Fibroblast of lung (primary cell): ENCODE results near the gene GIMAP8. TPM values are rescaled to one million over a fixed set of nuclear protein-coding genes. Genes with fewer than 3 reads are reported as not detected.

Experiments
- DNase-seq, 2 donors: peaks; one replicate each; pipeline versions ENCODE4 v3.0.0 to v3.0.0-alpha.2; 2010; ENCODE audit warnings: low read depth in 2 of 2
- H2AFZ ChIP-seq: 2 replicates; pipeline ENCODE4 v1.5.1; 2012; ENCODE audit warnings: low read length, control low read depth, inconsistent platforms
- H3K27ac ChIP-seq: 2 replicates; pipeline ENCODE4 v1.5.1; 2011; ENCODE audit warnings: low read length, control low read depth; ENCODE audit not compliant: insufficient read depth
- H3K27me3 ChIP-seq: 2 replicates; pipeline ENCODE4 v1.5.1; 2011; ENCODE audit warnings: mild to moderate bottlenecking, low read length; ENCODE audit not compliant: control insufficient read depth, insufficient read depth
- H3K36me3 ChIP-seq: 2 replicates; pipeline ENCODE4 v1.5.1; 2011; ENCODE audit warnings: low read length; ENCODE audit not compliant: control insufficient read depth, insufficient read depth
- H3K4me1 ChIP-seq: 2 replicates; pipeline ENCODE4 v1.5.1; 2011; ENCODE audit warnings: low read length; ENCODE audit not compliant: control insufficient read depth, insufficient read depth; ENCODE audit errors: extremely low read depth
- H3K4me2 ChIP-seq: 2 replicates; pipeline ENCODE4 v1.5.1; 2011; ENCODE audit warnings: low read length, control low read depth; ENCODE audit not compliant: insufficient read depth; ENCODE audit errors: extremely low read depth
- H3K4me3 ChIP-seq, 4 experiments: fragments of 200-600 bp in 1 of 4; sonication (generic) in 1 of 4; replicated peaks in 1 of 4; 2 replicates each; pipeline ENCODE4 v1.5.1; 2011 to 2016; ENCODE audit warnings: low read length in 4 of 4, low read depth in 3 of 4, mild to moderate bottlenecking in 3 of 4, control low read depth in 2 of 4, inconsistent platforms in 1 of 4, mixed read lengths in 1 of 4; ENCODE audit not compliant: insufficient read depth in 1 of 4; ENCODE audit errors: control extremely low read depth in 1 of 4
- H3K79me2 ChIP-seq: 2 replicates; pipeline ENCODE4 v1.5.1; 2012; ENCODE audit warnings: mild to moderate bottlenecking, low read length, inconsistent platforms; ENCODE audit not compliant: control insufficient read depth, insufficient read depth
- H3K9ac ChIP-seq: 2 replicates; pipeline ENCODE4 v1.5.1; 2011; ENCODE audit warnings: mild to moderate bottlenecking, low read length, control low read depth; ENCODE audit not compliant: insufficient read depth
- H3K9me3 ChIP-seq: 2 replicates; pipeline ENCODE4 v1.5.1; 2012; ENCODE audit warnings: low read depth, low read length; ENCODE audit not compliant: control insufficient read depth, insufficient read depth
- H4K20me1 ChIP-seq: 2 replicates; pipeline ENCODE4 v1.5.1; 2011; ENCODE audit warnings: low read length; ENCODE audit not compliant: control insufficient read depth, insufficient read depth; ENCODE audit errors: extremely low read depth
- CTCF ChIP-seq, 2 donors: IDR thresholded peaks in 1 of 2; conservative IDR thresholded peaks in 1 of 2; 1 replicate in 1 of 2; 2 replicates in 1 of 2; pipeline ENCODE4 v1.5.1; 2011 to 2012; ENCODE audit warnings: low read length in 2 of 2, control low read depth in 1 of 2, inconsistent platforms in 1 of 2, low read depth in 1 of 2, mild to moderate bottlenecking in 1 of 2
- EZH2 ChIP-seq: IDR thresholded peaks from 2 replicates; pipeline ENCODE4 v1.5.1; 2012; ENCODE audit warnings: low read length, control low read depth, mild to moderate bottlenecking; ENCODE audit errors: missing control alignments
- polyA plus RNA-seq, 2 donors: library from polyadenylated mRNA; depleted of rRNA in 1 of 2; stranded (reverse) in 1 of 2; unstranded in 1 of 2; fragments of >200 nt; gene quantifications; 2 replicates each; pipeline ENCODE4 v1.2.1, GENCODE V29; 2011 to 2012; ENCODE audit warnings: missing spikeins in 1 of 2
- total RNA-seq: library from RNA; depleted of rRNA; stranded (reverse); fragments of >200 nt; gene quantifications from 2 replicates; pipeline ENCODE4 v1.2.1, GENCODE V29; 2014

The GIMAP8 gene
- total and polyA plus RNA-seq, 2 donors (not counting 1 experiment from before 2014, with no cell fraction given), result under 0.01 TPM; not detected in 1

GRCh38 chr7:150513758-150514157, 63.3 kb downstream of the GIMAP8 start:
- H4K20me1 ChIP-seq, result no peaks in the 10 kb centered on the region
- H3K79me2 ChIP-seq, result no peaks in the 10 kb centered on the region
- no peaks in the 10 kb centered on the region for H3K9me3 ChIP-seq
- no peaks in the 10 kb centered on the region for H3K27me3 ChIP-seq
- H3K36me3 ChIP-seq, result no peaks in the 10 kb centered on the region
- no peak for DNase-seq
- no peak overlapping the region for H3K9ac ChIP-seq
- TF ChIP-seq CTCF (conservative IDR thresholded peaks at IDR 0.05 in 1 of 2, IDR thresholded peaks at IDR 0.05 in 1 of 2; ENCODE audit: low read depth in 1 of 2, low read length in 2 of 2) (no peak), EZH2 (no peak)
- no peak overlapping the region for H3K4me2 ChIP-seq
- no peak overlapping the region for H3K4me3 ChIP-seq
- no peak overlapping the region for H2AFZ ChIP-seq
- no peak overlapping the region for H3K27ac ChIP-seq
- H3K4me1 ChIP-seq, result no peaks in the 10 kb centered on the region

- no peak within 1 kb of the TSS for H3K9ac ChIP-seq
- no peak within 1 kb of the TSS for H3K4me2 ChIP-seq
- no peak for DNase-seq
- TF ChIP-seq CTCF (conservative IDR thresholded peaks at IDR 0.05 in 1 of 2, IDR thresholded peaks at IDR 0.05 in 1 of 2; ENCODE audit: low read depth in 1 of 2, low read length in 2 of 2) (no peak), EZH2 (no peak)
- H3K27ac ChIP-seq, result no peak within 1 kb of the TSS
- no peaks in the 10 kb centered on the region for H3K79me2 ChIP-seq
- no peaks in the 10 kb centered on the region for H3K36me3 ChIP-seq
- H3K4me3 ChIP-seq, result no peak within 1 kb of the TSS
- no peaks in the 10 kb centered on the region for H3K4me1 ChIP-seq
- no peaks in the 10 kb centered on the region for H3K27me3 ChIP-seq
- H4K20me1 ChIP-seq, result no peaks in the 10 kb centered on the region
- H3K9me3 ChIP-seq, result no peaks in the 10 kb centered on the region
- H2AFZ ChIP-seq, result no peak within 1 kb of the TSS
These were observed 64.4 kb downstream of the GIMAP8 start, which contains the start of gene GIMAP7 for GRCh38 chr7:150514748-150515222. GIMAP7 (plus strand) TSS chr7:150514872; CDS start chr7:150519975, 5,103 bp downstream.

GRCh38 chr7:150515248-150516147, 65.1 kb downstream of the GIMAP8 start:
- no peak for DNase-seq
- Histone ChIP-seq H3K79me2 (no peaks in the 10 kb centered on the region), H3K27me3 (no peaks in the 10 kb centered on the region), H3K9me3 (no peaks in the 10 kb centered on the region), H3K4me3 (no peak overlapping the region), H3K27ac (no peak overlapping the region), H4K20me1 (no peaks in the 10 kb centered on the region), H3K9ac (no peak overlapping the region), H2AFZ (no peak overlapping the region), H3K4me2 (no peak overlapping the region), H3K4me1 (no peaks in the 10 kb centered on the region), H3K36me3 (no peaks in the 10 kb centered on the region)
- no peak for TF ChIP-seq CTCF (conservative IDR thresholded peaks at IDR 0.05 in 1 of 2, IDR thresholded peaks at IDR 0.05 in 1 of 2; ENCODE audit: low read depth in 1 of 2, low read length in 2 of 2)
- TF ChIP-seq EZH2, result no peak
